Measurements from ENCODE around the gene RBM10.

The RBM10 gene

DNA sequence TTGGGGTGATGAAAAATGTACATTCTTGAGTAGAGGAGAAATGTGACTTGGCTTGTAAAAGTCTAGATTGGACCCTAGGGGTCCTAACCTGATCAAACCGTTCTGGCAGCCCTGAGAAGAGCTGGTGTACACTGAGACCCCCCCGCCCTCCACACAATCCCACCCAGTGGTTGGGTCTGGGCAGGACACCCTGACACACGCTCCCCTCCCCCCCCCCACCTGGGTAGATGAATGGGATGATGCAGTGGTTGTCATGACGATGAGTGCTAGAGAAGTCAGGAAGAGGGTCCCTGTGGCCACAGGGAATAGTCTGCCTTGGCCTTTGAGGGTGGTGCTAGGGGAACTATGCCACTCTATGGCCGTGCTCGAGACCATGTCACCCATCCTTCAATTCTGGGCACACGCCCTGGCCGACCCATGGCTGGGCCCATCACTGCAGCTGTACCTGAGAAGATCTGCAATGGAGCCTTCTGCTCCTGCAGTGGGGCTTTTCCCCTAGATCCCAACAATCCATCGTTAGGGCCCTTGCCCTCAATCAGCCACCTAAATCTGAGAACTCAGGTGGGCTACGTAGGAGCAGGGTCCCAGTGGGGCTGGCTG lies 77.8 kb downstream of the RBM10 start:
- no peak for DNase-seq

DNA sequence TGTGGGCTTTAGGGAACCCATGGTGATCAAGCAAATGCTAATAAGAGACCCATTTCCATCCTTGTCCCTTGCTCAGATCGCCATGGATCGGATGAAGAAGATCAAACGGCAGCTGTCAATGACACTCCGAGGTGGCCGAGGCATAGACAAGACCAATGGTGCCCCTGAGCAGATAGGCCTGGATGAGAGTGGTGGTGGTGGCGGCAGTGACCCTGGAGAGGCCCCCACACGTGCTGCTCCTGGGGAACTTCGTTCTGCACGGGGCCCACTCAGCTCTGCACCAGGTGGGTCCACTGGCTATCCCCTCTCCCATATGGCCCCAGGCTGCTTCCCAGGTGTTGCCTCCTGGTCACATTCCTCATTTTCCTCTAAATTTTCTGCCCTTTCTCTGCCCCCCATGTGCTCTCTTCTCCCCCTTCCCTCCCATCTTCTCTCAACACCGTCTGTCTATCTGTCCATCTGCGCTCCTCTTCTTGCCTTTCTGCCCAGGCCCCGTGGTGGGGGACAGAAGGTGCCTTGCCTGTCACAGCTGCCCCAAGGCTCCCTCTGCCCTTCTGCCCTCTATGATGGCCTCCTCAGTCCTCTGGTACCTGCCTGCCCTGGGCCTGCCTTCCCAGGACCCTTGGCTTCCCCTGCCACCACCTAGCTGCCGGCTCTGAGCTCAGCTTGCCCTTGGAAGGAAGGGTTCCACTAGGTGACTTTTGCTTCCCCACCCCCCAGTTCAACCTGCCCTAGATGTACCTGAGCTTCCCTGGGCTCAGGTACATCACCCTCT lies 78.6 kb downstream of the RBM10 start:
- DNase-seq: no peak

DNA sequence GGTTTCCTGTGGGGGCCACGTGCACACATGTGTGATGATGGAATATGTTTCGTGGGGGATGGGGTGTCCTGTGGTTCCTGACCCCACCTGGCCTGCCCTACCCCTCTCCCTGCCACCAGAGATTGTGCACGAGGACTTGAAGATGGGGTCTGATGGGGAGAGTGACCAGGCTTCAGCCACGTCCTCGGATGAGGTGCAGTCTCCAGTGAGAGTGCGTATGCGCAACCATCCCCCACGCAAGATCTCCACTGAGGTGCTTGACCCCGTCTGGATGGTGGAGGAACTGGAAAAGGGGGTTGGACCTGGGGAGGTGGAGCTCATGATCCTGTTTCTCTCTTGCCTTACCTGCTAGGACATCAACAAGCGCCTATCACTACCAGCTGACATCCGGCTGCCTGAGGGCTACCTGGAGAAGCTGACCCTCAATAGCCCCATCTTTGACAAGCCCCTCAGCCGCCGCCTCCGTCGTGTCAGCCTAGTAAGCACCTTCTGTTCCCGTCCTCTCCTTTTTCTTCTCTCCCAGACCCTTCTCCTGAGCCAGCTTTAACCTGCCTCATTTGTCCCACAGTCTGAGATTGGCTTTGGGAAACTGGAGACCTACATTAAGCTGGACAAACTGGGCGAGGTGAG lies 79.4 kb downstream of the RBM10 start:
- no peak for DNase-seq

DNA sequence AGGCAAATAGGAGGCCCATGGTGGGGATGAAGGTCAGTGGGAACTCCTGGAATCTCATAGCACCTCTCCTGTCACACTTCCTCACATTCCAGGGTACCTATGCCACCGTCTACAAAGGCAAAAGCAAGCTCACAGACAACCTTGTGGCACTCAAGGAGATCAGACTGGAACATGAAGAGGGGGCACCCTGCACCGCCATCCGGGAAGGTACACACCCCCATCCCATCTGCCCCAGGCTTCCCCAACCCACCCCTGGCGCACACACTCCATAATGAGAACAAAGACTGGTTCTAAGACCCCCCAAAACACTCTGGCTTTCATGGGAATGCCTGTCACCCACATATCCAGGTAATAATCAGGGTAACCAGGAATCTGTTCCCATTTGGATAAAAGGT lies 79.9 kb downstream of the RBM10 start:
- no peak for DNase-seq

DNA sequence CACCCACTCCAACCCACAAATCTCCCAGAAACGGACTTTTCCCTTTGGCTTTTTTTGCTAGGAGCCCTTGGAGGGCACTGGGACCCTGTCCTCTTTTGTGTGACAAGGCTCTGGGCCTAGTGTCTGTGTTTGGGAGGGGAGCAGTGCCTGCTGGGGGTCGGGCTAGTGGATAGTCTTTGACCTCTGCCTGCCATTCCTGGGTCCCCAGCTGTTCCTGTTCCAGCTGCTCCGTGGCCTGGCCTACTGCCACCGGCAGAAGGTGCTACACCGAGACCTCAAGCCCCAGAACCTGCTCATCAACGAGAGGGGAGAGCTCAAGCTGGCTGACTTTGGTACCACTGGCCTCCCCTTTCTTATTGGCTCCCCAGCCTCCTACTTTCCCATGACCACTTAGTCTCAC lies 81.0 kb downstream of the RBM10 start:
- DNase-seq: no peak

DNA sequence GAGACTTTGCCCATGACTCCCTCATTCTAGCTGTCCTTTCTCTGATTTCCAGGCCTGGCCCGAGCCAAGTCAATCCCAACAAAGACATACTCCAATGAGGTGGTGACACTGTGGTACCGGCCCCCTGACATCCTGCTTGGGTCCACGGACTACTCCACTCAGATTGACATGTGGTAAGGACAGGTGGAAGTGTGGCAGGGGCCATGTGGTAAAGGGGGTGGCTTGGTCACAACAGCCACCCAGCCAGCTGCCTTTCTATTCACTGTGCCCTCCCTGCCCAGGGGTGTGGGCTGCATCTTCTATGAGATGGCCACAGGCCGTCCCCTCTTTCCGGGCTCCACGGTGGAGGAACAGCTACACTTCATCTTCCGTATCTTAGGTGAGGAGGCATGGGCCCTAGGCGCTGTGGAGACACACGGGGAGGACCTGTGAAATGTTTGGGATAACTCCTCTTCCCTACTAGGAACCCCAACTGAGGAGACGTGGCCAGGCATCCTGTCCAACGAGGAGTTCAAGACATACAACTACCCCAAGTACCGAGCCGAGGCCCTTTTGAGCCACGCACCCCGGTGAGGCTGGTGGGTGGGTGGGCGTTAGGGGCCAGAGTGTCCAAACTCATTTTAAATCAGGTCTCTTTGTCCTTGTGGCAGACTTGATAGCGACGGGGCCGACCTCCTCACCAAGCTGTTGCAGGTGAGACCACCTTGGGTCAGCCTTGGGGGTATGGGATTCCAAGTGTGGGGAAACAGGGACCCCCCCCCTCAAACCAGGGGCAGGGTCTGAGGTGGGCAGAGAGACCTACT lies 81.7 kb downstream of the RBM10 start:
- no peak for DNase-seq

DNA sequence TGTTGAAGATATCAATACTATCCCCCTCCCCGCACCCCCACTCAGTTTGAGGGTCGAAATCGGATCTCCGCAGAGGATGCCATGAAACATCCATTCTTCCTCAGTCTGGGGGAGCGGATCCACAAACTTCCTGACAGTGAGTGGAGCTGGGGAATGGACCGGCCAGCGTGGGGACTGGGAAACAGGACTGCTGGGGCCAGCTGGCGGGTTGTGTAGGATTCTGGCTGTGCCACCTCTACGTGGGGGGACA lies 82.2 kb downstream of the RBM10 start:
- DNase-seq: no peak

DNA sequence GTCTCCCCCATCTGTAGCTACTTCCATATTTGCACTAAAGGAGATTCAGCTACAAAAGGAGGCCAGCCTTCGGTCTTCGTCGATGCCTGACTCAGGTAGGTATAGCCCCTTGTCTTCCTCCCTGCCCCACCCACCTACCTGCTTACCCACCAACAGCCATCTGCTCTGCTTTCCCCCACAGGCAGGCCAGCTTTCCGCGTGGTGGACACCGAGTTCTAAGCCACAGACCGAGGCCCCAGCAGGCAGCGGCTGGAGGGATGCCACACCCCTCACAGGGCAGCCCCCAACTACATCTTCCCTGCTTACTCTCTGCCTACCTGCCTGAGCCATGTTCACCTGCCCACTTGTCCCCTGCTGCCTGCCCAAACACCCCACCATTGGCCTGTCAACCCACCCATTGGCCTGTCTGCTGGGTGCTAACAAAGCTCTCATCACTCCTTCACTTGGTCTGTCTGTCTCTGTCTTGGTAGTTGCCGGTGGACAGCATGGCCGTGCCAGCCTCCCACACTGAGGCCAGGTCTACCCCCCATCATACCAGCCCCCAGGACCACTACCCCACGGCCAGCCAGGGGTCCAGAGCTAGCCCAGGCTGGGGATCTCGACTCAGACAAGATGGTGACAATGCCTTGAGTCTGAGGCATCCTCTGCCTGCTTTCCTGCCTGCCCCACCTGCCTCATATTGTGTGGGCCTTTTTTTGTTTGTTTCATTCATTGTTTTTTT lies 83.7 kb downstream of the RBM10 start:
- DNase-seq: no peak

DNA sequence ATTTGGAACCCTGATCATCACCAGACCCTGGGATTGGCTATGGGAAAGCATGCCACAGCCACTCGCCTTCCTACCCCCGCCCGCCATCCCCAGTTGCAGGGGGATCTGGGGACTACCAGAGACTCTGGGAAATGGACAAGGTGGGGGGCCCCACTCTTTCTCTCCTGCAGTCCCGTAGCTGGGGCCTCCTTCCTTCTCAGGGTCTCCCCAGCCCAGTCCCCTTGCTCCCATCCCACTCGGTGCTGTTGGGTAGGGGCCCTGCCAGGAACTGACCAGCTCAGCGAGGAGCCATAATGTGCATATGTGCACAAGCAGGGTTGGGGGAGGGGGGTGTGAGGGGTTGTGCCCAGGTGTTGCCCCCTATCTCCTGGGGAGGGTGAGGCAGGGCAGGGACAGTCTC lies 84.4 kb downstream of the RBM10 start:
- DNase-seq: no peak

DNA sequence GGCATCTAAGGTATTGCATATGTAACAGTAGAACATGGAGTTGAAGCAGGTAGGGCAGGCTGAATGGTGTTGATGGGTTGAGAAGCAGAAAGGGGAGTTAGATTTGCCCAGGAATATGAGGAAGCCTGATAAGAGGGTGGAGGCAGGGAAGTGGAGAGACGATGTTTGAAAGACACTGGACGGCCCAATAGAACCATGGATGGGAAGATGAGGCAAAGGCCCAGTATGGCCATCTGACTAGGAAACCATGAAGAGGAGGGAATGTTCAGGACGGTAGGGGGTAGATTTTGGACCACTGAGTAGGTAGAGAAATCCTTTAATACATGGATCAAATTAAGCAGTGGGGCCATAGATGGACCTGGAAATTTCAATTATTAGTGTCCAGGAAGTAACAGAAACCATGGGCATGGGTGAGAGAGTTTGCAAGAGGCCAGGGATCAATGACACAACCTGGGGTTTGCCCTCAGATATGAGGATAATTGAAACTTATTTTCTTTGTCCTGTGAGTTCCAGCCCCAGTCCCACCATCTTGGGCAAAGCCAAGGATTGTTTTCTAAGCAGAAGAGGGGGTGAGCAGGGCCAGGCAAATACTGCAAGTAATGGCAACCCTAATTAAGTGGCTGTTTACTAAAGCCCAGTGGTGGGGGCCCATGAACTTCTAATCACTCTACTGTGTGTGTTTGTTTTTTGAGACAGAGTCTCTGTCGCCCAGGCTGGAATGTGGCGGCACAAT lies 85.3 kb downstream of the RBM10 start:
- DNase-seq: no peak

DNA sequence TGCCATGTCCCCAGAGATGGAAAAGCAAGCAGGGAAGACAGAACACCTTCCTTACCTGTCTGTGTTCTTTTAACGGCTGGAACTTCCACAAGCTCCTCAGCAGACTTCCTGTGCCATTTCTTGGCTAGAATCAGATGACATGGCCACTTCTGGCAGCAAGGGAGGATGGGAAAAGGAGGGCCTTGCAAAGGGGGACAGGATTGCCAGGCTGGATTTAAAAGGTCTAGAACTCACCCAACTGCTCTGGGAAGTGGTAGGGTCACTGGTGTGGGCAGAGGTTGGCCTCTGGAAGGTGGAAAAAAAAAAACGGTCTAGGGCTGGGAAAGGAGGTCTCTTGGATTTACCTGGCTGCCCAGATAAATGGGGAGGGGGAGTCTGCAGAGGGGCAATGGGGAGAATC lies 86.1 kb downstream of the RBM10 start:
- DNase-seq: no peak

DNA sequence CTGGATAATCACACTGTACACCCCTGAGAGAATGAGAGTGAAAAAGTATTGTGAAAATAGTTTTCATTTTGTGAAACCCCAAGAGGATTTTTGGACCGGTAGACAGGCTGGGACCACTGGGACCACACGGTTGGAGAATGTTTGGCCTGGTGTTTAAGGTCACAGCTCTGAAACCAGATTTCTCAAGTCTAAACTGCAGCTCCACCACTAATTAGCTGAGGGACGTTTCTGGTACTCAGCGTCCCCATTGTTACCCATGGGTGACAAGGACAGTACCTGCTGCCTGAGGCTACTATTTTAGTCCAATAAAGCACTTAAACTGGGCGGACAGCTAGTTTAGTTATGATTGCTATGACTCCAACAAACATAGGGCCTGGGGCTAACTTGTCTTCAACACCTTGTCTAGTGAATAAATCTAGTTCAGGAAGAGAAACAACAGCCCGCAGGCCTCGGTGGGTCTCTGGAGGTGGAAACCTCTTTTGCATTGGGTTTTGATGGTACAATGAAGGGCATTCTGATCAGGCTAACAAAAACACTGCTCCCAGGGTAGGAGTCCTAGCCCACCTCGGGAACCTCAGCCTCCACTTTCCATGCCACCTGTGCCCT lies 87.3 kb downstream of the RBM10 start:
- no peak for DNase-seq

DNA sequence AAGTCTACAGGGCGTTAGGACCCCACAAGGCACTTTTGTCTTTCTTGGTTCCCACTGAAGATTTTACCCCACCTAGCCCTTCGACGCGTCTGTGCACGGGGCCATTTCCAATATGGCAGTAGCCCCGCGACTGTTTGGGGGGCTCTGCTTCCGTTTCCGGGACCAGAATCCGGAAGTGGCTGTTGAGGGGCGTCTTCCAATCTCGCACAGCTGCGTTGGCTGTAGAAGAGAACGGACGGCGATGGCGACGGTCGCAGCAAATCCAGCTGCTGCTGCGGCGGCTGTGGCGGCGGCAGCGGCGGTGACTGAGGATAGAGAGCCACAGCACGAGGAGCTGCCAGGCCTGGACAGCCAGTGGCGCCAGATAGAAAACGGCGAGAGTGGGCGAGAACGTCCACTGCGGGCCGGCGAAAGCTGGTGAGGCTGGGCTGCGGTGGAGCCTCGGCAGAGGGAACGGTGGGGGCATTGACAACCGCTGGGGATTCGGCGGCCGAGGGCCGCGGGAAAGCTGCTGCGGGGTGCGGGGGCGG lies 87.8 kb downstream of the RBM10 start, which contains the start of gene USP11:
TSS of gene USP11 (plus strand) at position 207 of the 530 bp plus-strand sequence. CDS start at position 242, 35 bp downstream.
- peak; percentile 42 for DNase-seq

DNA sequence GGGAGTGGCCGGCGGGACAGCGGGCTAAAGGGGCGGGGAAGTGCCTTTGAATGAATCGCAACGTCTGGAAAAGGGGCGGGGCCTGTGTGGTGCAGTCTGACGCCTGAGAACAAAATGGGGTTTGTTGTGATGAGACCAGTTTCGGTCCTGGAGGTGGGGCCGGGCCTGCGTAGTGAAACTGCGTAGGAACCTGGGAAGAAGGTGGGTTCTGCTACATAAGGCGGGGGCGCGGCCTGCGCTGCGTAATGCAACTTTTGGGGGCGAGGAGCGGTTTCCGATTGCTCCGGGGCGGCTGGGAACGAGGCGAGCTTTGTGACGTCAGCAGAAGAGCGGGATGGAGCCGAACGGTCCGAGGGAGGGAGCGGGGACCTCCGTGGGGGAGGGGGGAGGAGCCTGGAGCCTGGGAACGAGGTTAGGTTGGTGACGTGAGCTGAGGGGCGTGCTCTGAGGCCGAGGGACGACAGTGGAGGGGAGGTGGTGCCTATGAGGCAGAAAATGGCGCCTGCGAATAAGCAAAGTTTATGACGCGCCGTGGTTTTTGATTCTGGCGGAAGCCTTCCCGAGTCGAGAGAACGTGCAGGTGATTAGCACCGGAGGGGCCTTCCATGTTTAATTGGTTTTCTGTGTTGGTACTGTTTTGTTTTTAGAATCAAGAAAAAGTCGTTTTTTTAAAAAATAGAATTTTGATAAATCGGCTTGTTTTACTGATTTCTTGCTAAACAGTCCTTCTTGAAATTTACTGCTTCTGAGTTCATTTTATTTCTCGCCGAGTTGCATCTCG lies 88.5 kb downstream of the RBM10 start:
- DNase-seq: peak; percentile 92

DNA sequence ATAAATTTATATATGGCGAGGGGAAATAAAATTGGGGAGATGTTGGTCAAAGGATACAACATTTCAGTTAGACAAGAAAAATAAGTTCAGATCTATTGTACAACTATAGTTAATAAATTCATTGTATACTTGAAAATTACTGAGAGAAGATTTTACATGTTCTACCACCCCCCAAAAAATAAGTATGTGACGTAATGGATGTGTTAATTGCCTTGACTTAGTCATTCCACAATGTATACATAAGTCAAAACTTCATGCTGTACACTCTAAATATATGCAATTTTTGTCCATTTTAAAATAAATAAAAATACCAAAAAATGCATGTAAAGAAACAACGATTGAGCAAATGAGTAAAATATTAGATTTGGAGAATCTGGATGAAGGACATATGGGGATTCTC lies 89.6 kb downstream of the RBM10 start:
- no peak for DNase-seq

DNA sequence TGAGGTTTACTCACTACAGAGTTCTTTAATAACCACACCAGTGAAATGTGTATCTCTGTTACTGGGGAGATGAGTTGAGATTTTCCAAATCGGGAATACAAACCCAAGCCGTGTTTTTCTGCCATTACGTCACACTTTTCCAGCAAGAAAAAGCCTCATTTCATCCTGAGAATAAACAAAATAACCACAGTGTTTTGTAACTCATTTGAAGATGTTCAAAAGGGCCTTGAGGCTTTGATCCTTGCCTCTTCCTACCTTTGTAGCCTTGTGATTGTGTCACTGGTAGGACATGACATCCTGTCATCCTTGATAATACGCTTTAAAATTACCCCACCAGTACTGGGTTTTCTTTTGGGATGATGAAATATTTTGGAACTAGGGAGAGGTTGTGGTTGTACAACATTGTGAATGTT lies 90.7 kb downstream of the RBM10 start:
- no peak for DNase-seq
